K562 (cell line): ENCODE results near the gene MRPS5. TPM values are rescaled to one million over a fixed set of nuclear protein-coding genes. Genes with fewer than 3 reads are reported as not detected.

Experiments
- ATF7 ChIP-seq: fragments of 450-650 bp; IDR thresholded peaks from 2 replicates; pipeline ENCODE4 v1.7.1; 2014; ENCODE audit warnings: mild to moderate bottlenecking, moderate library complexity
- GTF2E2 ChIP-seq: fragments of 200-800 bp; sonication (Bioruptor generic); IDR thresholded peaks from 2 replicates; pipeline ENCODE4 v1.6.1; 2016; ENCODE audit warnings: missing genetic modification characterization, missing compliant biosample characterization
- MTA3 ChIP-seq: fragments of 450-650 bp; formaldehyde crosslinking; IDR thresholded peaks from 2 replicates; pipeline ENCODE4 v1.6.1; 2017; ENCODE audit warnings: mild to moderate bottlenecking, borderline replicate concordance
- NR2C1 ChIP-seq, 2 experiments: fragments of 450-650 bp; IDR thresholded peaks; 2 replicates each; pipeline ENCODE4 v1.6.1; 2017; ENCODE audit warnings: mild to moderate bottlenecking in 2 of 2, antibody characterized with exemption in 1 of 2, inconsistent platforms in 1 of 2, missing compliant biosample characterization in 1 of 2, missing genetic modification characterization in 1 of 2
- RERE ChIP-seq: sonication (generic); formaldehyde crosslinking; IDR thresholded peaks from 2 replicates; pipeline ENCODE4 v1.8.0; 2023; ENCODE audit warnings: missing genetic modification reagents, mild to moderate bottlenecking, borderline replicate concordance
- STAT6 ChIP-seq: sonication (generic); formaldehyde crosslinking; IDR thresholded peaks from 2 replicates; pipeline ENCODE4 v1.8.1; 2023; ENCODE audit warnings: mild to moderate bottlenecking, missing genetic modification reagents
- TAF9B ChIP-seq: fragments of 450-650 bp; IDR thresholded peaks from 2 replicates; pipeline ENCODE4 v1.6.1; 2018; ENCODE audit warnings: mild to moderate bottlenecking; ENCODE audit not compliant: partially characterized antibody
- TARDBP ChIP-seq: fragments of 450-650 bp; IDR thresholded peaks from 2 replicates; pipeline ENCODE4 v1.6.1; 2016
- TOE1 ChIP-seq, 2 experiments: fragments of 450-650 bp in 1 of 2; sonication (generic) in 1 of 2; formaldehyde crosslinking in 1 of 2; IDR thresholded peaks; 2 replicates each; pipeline versions ENCODE4 v1.7.1 to v1.8.0; 2016 to 2022; ENCODE audit warnings: borderline replicate concordance in 2 of 2, mild to moderate bottlenecking in 2 of 2, antibody characterized with exemption in 1 of 2, inconsistent platforms in 1 of 2, low read depth in 1 of 2, missing genetic modification reagents in 1 of 2, moderate library complexity in 1 of 2
- ZNF280A ChIP-seq: fragments of 450-650 bp; IDR thresholded peaks from 2 replicates; pipeline ENCODE4 v1.6.1; 2018; ENCODE audit warnings: mild to moderate bottlenecking, low read depth; ENCODE audit not compliant: partially characterized antibody
- polyA plus RNA-seq, 8 experiments: library from polyadenylated mRNA; depleted of rRNA in 4 of 8; stranded (reverse) in 5 of 8; unstranded in 3 of 8; fragments of >200 nt; fragmentation: Nextera tagmentation in 2 of 8; fragmentation: Illumina TruSeq in 1 of 8; extraction: Ambion mirVana in 2 of 8; extraction: Trizol in 1 of 8; gene quantifications; 2 replicates each; pipeline versions ENCODE4 v1.2.1 to v1.2.3, GENCODE V29; 2011 to 2014; ENCODE audit warnings: inconsistent platforms in 1 of 8, missing spikeins in 1 of 8
- total RNA-seq, 7 experiments: library from RNA; depleted of rRNA in 6 of 7; stranded (reverse); fragments of >200 nt in 6 of 7; fragmentation: Illumina TruSeq in 2 of 7; extraction: Trizol in 2 of 7; gene quantifications; 2 replicates each; pipeline versions ENCODE4 v1.2.1 to v1.2.3, GENCODE V29; 2011 to 2021; ENCODE audit warnings: low replicate concordance in 1 of 7
- TF ChIP-seq, protein P1 (sequence below): fragments of 450-650 bp; IDR thresholded peaks from 2 replicates; pipeline ENCODE4 v1.7.1; 2018; ENCODE audit warnings: mild to moderate bottlenecking, low read depth; ENCODE audit not compliant: partially characterized antibody

MRPS5 gene
- total and polyA plus RNA-seq, 9 of the 15 experiments (the other 6 are each of a cell fraction or from before 2014, with no cell fraction given): 85.0 to 162 (median 118) TPM

DNA sequence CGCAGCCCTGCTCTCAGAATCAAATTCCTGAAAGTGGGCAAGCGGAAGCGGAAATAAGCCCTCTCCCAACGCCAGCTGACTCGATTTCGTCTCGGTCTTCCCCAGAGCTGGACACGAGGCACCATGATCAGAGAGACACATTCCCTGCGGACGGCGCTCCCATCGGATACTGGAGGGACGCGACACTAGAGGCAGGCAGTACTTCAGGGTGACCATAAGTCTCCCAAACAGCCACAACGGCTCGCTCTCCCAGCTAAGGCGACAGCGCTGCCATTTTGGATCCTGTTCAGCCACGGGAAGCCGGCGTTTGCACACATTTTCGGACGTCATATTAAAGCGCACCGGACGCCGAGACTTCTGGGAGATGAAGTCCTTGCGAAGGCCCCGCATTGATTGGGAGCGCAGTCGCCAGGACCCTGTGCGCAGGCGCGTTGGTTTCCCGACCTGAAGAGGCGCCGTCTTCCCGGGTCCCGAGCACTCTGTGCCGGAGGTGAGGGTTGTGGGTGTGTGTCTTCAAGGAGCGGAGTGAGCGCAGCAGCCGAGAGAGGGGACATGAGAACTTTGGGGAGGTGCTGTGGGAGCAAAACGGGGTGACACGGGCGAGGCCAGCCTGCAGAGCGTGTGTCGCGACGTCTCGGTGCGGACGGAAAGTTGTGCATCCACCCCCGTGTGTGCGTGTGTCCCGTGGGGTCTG is 43.9 kb upstream of the MRPS5 start, which contains the start of gene ZNF2 (continued):
- TF ChIP-seq, protein P1, sequence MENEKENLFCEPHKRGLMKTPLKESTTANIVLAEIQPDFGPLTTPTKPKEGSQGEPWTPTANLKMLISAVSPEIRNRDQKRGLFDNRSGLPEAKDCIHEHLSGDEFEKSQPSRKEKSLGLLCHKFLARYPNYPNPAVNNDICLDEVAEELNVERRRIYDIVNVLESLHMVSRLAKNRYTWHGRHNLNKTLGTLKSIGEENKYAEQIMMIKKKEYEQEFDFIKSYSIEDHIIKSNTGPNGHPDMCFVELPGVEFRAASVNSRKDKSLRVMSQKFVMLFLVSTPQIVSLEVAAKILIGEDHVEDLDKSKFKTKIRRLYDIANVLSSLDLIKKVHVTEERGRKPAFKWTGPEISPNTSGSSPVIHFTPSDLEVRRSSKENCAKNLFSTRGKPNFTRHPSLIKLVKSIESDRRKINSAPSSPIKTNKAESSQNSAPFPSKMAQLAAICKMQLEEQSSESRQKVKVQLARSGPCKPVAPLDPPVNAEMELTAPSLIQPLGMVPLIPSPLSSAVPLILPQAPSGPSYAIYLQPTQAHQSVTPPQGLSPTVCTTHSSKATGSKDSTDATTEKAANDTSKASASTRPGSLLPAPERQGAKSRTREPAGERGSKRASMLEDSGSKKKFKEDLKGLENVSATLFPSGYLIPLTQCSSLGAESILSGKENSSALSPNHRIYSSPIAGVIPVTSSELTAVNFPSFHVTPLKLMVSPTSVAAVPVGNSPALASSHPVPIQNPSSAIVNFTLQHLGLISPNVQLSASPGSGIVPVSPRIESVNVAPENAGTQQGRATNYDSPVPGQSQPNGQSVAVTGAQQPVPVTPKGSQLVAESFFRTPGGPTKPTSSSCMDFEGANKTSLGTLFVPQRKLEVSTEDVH: peak; percentile 71
- peak; percentile 89 for TF ChIP-seq ATF7
- TF ChIP-seq TARDBP: no peak
- peak; percentile 61; the same call in 1 of the 2 replicates for TF ChIP-seq MTA3
- TF ChIP-seq TAF9B: peak; percentile 97
- TF ChIP-seq NR2C1 (IDR thresholded peaks at IDR 0.05): no peak; the same call in 1 of the 2 replicates
- peak; percentile 73; the same call in 1 of the 2 replicates for TF ChIP-seq NR2C1 (tag; IDR thresholded peaks at IDR 0.05)
- TF ChIP-seq STAT6: peak; percentile 33; the same call in 1 of the 2 replicates
- no peak for TF ChIP-seq RERE (CRISPR knock-in tag)
- TF ChIP-seq TOE1 (IDR thresholded peaks at IDR 0.05; ENCODE audit: borderline replicate concordance): 0 out of 2 replicates have a peak, but pooled peaks have one; percentile 34
- TF ChIP-seq TOE1 (CRISPR knock-in tag; IDR thresholded peaks at IDR 0.05; ENCODE audit: borderline replicate concordance, low read depth): no peak
- TF ChIP-seq ZNF280A: no peak
- TF ChIP-seq GTF2E2: peak; percentile 91
